GM13977 (cell line): Measurements from ENCODE around the gene FERMT1.

Source experiments
- DNase-seq: peaks from one replicate; pipeline ENCODE4 v3.0.0; 2012; ENCODE audit warnings: low spot score
- in situ Hi-C: fragments of 300-500 bp; cut with MboI; formaldehyde crosslinking; loops from one replicate; pipeline ENCODE4 v1.12.0; 2022; ENCODE audit warnings: low sequenced_read_pairs, low pct_unique_long_range_greater_than_20kb, mixed read lengths, inconsistent platforms; ENCODE audit not compliant: unreplicated experiment
- TF ChIP-seq, protein P1 (sequence below): IDR thresholded peaks from 2 replicates; pipeline ENCODE4 v1.5.1; 2012; ENCODE audit warnings: mild to moderate bottlenecking, control low read depth; ENCODE audit not compliant: insufficient read depth; ENCODE audit errors: extremely low read depth, missing control alignments

Gene FERMT1

DNA sequence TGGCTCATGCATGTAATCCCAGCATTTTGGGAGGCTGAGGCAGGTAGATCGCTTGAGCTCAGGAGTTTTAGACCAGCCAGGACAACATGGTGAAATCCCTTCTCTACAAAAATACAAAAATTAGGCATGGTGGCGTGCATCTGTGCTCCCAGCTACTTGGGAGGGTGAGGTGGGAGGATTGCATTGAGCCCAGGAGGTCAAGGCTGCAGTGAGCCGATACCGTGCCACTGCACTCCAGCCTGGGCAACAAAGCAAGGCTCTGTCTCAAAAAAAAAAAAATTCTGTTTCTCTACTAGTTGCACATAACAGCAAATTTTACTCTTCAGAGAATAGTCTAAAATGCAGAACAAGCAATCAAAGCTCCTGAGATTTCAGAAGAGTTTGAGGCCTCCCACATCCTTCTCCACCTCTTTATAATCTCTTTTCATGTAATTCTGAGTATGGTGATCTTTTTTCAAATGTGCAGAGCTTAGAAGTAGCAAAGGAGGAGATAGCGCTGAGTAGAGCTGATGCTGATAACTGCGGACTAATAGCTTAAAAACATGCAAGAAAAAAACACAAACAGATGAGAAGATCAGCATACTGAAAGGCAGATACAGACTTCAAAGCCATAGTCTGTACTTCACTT, 92.3 kb downstream of the FERMT1 start:
- TF ChIP-seq, protein P1, sequence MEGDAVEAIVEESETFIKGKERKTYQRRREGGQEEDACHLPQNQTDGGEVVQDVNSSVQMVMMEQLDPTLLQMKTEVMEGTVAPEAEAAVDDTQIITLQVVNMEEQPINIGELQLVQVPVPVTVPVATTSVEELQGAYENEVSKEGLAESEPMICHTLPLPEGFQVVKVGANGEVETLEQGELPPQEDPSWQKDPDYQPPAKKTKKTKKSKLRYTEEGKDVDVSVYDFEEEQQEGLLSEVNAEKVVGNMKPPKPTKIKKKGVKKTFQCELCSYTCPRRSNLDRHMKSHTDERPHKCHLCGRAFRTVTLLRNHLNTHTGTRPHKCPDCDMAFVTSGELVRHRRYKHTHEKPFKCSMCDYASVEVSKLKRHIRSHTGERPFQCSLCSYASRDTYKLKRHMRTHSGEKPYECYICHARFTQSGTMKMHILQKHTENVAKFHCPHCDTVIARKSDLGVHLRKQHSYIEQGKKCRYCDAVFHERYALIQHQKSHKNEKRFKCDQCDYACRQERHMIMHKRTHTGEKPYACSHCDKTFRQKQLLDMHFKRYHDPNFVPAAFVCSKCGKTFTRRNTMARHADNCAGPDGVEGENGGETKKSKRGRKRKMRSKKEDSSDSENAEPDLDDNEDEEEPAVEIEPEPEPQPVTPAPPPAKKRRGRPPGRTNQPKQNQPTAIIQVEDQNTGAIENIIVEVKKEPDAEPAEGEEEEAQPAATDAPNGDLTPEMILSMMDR = no peak
- no peak for DNase-seq
- in situ Hi-C loops = no loop called here

DNA sequence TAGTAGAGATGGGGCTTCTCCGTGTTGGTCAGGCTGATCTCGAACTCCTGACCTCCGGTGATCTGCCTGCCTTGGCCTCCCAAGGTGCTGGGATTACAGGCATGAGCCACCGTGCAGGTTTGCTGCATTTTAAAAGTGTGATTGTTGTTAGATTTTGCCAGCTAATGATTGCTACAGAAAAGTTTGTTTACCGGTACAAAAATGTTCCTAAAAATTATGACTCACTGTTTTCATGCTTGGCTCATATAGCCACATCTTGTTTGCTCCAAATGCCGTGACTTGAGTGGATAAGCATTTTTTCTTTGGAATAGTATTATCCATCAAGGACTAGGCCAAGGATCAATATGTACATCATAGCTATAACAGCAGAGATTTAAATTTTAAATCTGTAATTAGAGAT, 93.3 kb downstream of the FERMT1 start:
- TF ChIP-seq, protein P1 = no peak
- DNase-seq = no peak
- in situ Hi-C loops = no loop called here

DNA sequence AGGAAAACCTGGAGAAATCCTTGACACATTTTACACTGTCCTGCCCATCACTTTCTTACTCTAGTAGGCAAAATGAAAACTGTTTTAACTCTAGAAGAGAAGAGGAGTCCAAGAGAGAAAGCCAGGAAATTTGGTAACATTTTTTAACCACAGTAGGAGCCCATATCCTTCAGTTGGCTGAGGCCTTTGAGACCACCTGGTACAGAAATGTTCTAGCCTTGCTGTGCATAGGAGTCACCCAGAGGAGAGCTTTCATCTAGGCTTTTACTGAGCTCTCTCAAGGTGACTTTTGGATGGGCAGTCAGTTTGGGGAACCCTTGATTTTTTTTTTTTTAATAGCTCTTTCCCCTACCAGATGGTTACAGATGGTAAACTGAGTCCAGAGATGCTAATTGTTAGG, 94.0 kb downstream of the FERMT1 start:
- no peak for DNase-seq
- TF ChIP-seq, protein P1 = no peak
- in situ Hi-C loops = no loop called here

DNA sequence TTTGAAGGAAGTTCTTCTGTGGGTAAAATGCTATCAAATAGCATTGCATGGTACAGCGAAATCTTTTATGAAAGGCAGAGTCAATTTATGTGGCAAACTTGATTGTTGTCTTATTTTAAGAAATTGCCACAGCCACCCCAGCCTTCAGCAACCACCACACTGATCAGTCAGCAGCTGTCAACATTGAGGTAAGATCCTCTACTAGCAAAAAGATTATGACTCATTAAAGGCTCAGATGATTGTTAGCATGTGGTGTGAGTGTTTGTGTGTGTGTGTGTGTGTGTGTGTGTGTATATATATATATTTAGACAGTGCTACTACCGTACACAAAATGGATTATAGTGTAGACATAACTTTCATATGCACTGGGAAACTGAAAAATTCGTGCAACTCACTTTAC, 96.8 kb downstream of the FERMT1 start:
- TF ChIP-seq, protein P1 = no peak
- in situ Hi-C loops = no loop called here
- no peak for DNase-seq
